A549 (cell line): ENCODE results near the gene KCNK3. TPM values are rescaled to one million over a fixed set of nuclear protein-coding genes. Genes with fewer than 3 reads are reported as not detected.

Experiments
- ATAC-seq, 2 experiments: fragments of 200-7000 bp in 1 of 2; fragments of >200 bp in 1 of 2; cut with Nextera tagmentation in 1 of 2; cut with Tn5 transposase in 1 of 2; 3 replicates each; pipeline versions ENCODE4 v1.8.0 to v1.9.1; 2018 to 2020; ENCODE audit warnings: mild to moderate bottlenecking in 1 of 2, moderate library complexity in 1 of 2
- CTCF ChIA-PET: fragments of 300-600 bp; sonication (Branson Sonifier 250); formaldehyde crosslinking; extraction: SDS; loops from one replicate; lab custom pipeline; 2021; ENCODE audit warnings: antibody characterized with exemption, inconsistent platforms; lab: Yijun Ruan, JAX
- POLR2A ChIA-PET: fragments of 350-600 bp; formaldehyde crosslinking; extraction: SDS; loops from one replicate; lab custom pipeline; 2021; ENCODE audit warnings: antibody characterized with exemption, inconsistent platforms; lab: Yijun Ruan, JAX
- DNase-seq, 2 experiments: peaks; one replicate each; pipeline versions ENCODE4 v3.0.0 to v3.0.0-alpha.2; 2011 to 2016; ENCODE audit warnings: low read depth in 1 of 2, low spot score in 1 of 2
- FAIRE-seq: peaks from 2 replicates; lab custom pipeline; 2011; peaks lifted over from hg19 to GRCh38; lab: Jason Lieb, UNC
- H3K27ac ChIP-seq, 2 experiments: fragments of >200 bp; sonication (Bioruptor Twin); formaldehyde crosslinking; 3 replicates each; pipeline ENCODE4 v1.5.1; 2016 to 2017
- H3K4me1 ChIP-seq: fragments of >200 bp; sonication (Bioruptor Twin); formaldehyde crosslinking; 3 replicates; pipeline ENCODE4 v1.6.1; 2016
- H3K4me2 ChIP-seq: fragments of >200 bp; sonication (Bioruptor Twin); formaldehyde crosslinking; 3 replicates; pipeline ENCODE4 v1.6.1; 2016
- H3K4me3 ChIP-seq: fragments of >200 bp; sonication (Bioruptor Twin); formaldehyde crosslinking; 3 replicates; pipeline ENCODE4 v1.5.1; 2016
- H3K9me3 ChIP-seq: fragments of >200 bp; sonication (Bioruptor Twin); formaldehyde crosslinking; 3 replicates; pipeline ENCODE4 v1.6.1; 2016
- BHLHE40 ChIP-seq: IDR thresholded peaks from 2 replicates; pipeline ENCODE4 v1.6.1; 2012; ENCODE audit warnings: low read depth, low read length, inconsistent platforms
- CBX2 ChIP-seq: fragments of 200-600 bp; sonication (generic); IDR thresholded peaks from 2 replicates; pipeline ENCODE4 v1.6.1; 2016; ENCODE audit warnings: low read depth, mild to moderate bottlenecking, borderline replicate concordance
- CHD2 ChIP-seq: fragments of 150-350 bp; IDR thresholded peaks from 2 replicates; pipeline ENCODE4 v1.6.1; 2014; ENCODE audit warnings: low read length; ENCODE audit not compliant: partially characterized antibody
- CHD4 ChIP-seq: fragments of 200-600 bp; sonication (generic); IDR thresholded peaks from 2 replicates; pipeline ENCODE4 v1.6.1; 2016; ENCODE audit warnings: antibody characterized with exemption, mild to moderate bottlenecking, borderline replicate concordance
- ESRRA ChIP-seq: fragments of 150-350 bp; IDR thresholded peaks from 2 replicates; pipeline ENCODE4 v1.6.1; 2014; ENCODE audit warnings: mild to moderate bottlenecking, low read length, borderline replicate concordance
- FOSB ChIP-seq: fragments of 250-450 bp; sonication (Bioruptor Pico); IDR thresholded peaks from 2 replicates; pipeline ENCODE4 v1.5.0; 2020; ENCODE audit warnings: mild to moderate bottlenecking, moderate library complexity
- FOXS1 ChIP-seq: fragments of 250-450 bp; sonication (Bioruptor Pico); IDR thresholded peaks from 2 replicates; pipeline ENCODE4 v1.5.0; 2020; ENCODE audit warnings: mild to moderate bottlenecking, moderate library complexity
- GATA3 ChIP-seq: IDR thresholded peaks from 2 replicates; pipeline ENCODE4 v1.6.1; 2012; ENCODE audit warnings: borderline replicate concordance
- HDAC2 ChIP-seq: fragments of 200-600 bp; sonication (generic); IDR thresholded peaks from 2 replicates; pipeline ENCODE4 v1.6.1; 2016
- HEYL ChIP-seq: fragments of 250-450 bp; sonication (Bioruptor Pico); IDR thresholded peaks from 2 replicates; pipeline ENCODE4 v1.8.0; 2021; ENCODE audit warnings: mild to moderate bottlenecking, moderate library complexity
- HOXA7 ChIP-seq: fragments of 250-450 bp; sonication (Bioruptor Pico); IDR thresholded peaks from 2 replicates; pipeline ENCODE4 v1.5.0; 2020; ENCODE audit warnings: mild to moderate bottlenecking, moderate library complexity
- HOXB5 ChIP-seq: fragments of 250-450 bp; sonication (Bioruptor Pico); IDR thresholded peaks from 2 replicates; pipeline ENCODE4 v1.5.0; 2020; ENCODE audit warnings: mild to moderate bottlenecking, moderate library complexity
- JUN ChIP-seq, 2 experiments: fragments of >200 bp; sonication (Bioruptor Twin); formaldehyde crosslinking; IDR thresholded peaks; 2 replicates in 1 of 2; 3 replicates in 1 of 2; pipeline ENCODE4 v1.6.1; 2016 to 2017
- KDM5A ChIP-seq: fragments of 200-600 bp; sonication (generic); IDR thresholded peaks from 2 replicates; pipeline ENCODE4 v1.6.1; 2016; ENCODE audit warnings: antibody characterized with exemption, mild to moderate bottlenecking
- NFE2L2 ChIP-seq: fragments of 150-350 bp; conservative IDR thresholded peaks from 2 replicates; pipeline ENCODE4 v1.6.1; 2014; ENCODE audit warnings: low read length
- NPAS2 ChIP-seq: fragments of 250-450 bp; sonication (Bioruptor Pico); IDR thresholded peaks from 2 replicates; pipeline ENCODE4 v1.8.0; 2022; ENCODE audit warnings: mild to moderate bottlenecking, moderate library complexity, borderline replicate concordance
- PBX3 ChIP-seq: IDR thresholded peaks from 2 replicates; pipeline ENCODE4 v1.6.1; 2012
- PHF8 ChIP-seq: fragments of 200-600 bp; sonication (generic); IDR thresholded peaks from 2 replicates; pipeline ENCODE4 v1.6.1; 2016; ENCODE audit warnings: low read depth, mild to moderate bottlenecking, antibody characterized with exemption, moderate library complexity, borderline replicate concordance
- POLR2AphosphoS2 ChIP-seq: conservative IDR thresholded peaks from 2 replicates; pipeline ENCODE4 v1.6.1; 2012; ENCODE audit warnings: low read length, improper control_type of control experiment, inconsistent platforms
- RAD21 ChIP-seq, 2 experiments: fragments of >200 bp in 1 of 2; sonication (Bioruptor Twin) in 1 of 2; formaldehyde crosslinking in 1 of 2; IDR thresholded peaks in 1 of 2; conservative IDR thresholded peaks in 1 of 2; 2 replicates in 1 of 2; 3 replicates in 1 of 2; pipeline ENCODE4 v1.6.1; 2012 to 2018; ENCODE audit warnings: inconsistent platforms in 1 of 2
- REST ChIP-seq: fragments of 200-600 bp; sonication (generic); IDR thresholded peaks from 2 replicates; pipeline ENCODE4 v1.6.1; 2016; ENCODE audit warnings: antibody characterized with exemption, mild to moderate bottlenecking, moderate library complexity
- RFX5 ChIP-seq: fragments of 450-650 bp; IDR thresholded peaks from 2 replicates; pipeline ENCODE4 v1.7.1; 2014; ENCODE audit warnings: antibody characterized with exemption, mild to moderate bottlenecking, moderate library complexity
- SMC3 ChIP-seq: fragments of >200 bp; sonication (Bioruptor Twin); formaldehyde crosslinking; IDR thresholded peaks from 3 replicates; pipeline ENCODE4 v1.6.1; 2018; ENCODE audit warnings: inconsistent platforms
- TFCP2L1 ChIP-seq: fragments of 250-450 bp; sonication (Bioruptor Pico); IDR thresholded peaks from 2 replicates; pipeline ENCODE4 v1.5.0; 2021; ENCODE audit warnings: mild to moderate bottlenecking
- TP53 ChIP-seq: fragments of 250-450 bp; sonication (Bioruptor Pico); IDR thresholded peaks from 2 replicates; pipeline ENCODE4 v1.5.0; 2021; ENCODE audit warnings: mild to moderate bottlenecking, moderate library complexity
- USF2 ChIP-seq: fragments of 450-650 bp; IDR thresholded peaks from 2 replicates; pipeline ENCODE4 v1.6.1; 2014; ENCODE audit warnings: antibody characterized with exemption
- ZFP36 ChIP-seq: fragments of 450-650 bp; IDR thresholded peaks from 2 replicates; pipeline ENCODE4 v1.6.1; 2014; ENCODE audit warnings: borderline replicate concordance; ENCODE audit not compliant: partially characterized antibody
- ZNF302 ChIP-seq: fragments of 250-450 bp; sonication (Bioruptor Pico); IDR thresholded peaks from 2 replicates; pipeline ENCODE4 v1.9.0; 2021; ENCODE audit warnings: inconsistent platforms, mild to moderate bottlenecking, moderate library complexity
- WGBS: methylation state at CpG from one replicate; pipeline ENCODE4 v1.1.6; 2017; ENCODE audit errors: missing lambda C conversion rate; 5-methylcytosine and 5-hydroxymethylcytosine counted together
- polyA plus RNA-seq, 4 experiments: library from polyadenylated mRNA; depleted of rRNA in 3 of 4; stranded (reverse); fragments of >200 nt; fragmentation: RNase III in 1 of 4; extraction: RNeasy Plus Mini Kit Qiagen cat#74134 plus additional on column Dnase treatment in 1 of 4; gene quantifications; 2 replicates in 3 of 4; 3 replicates in 1 of 4; pipeline ENCODE4 v1.2.3, GENCODE V29; 2011 to 2017
- TF ChIP-seq, protein P1 (sequence below): fragments of >200 bp; sonication (Bioruptor Twin); formaldehyde crosslinking; IDR thresholded peaks from 2 replicates; pipeline ENCODE4 v1.6.1; 2016
- TF ChIP-seq, protein P2 (sequence below): IDR thresholded peaks from 2 replicates; pipeline ENCODE4 v1.6.1; 2012
- TF ChIP-seq, protein P3 (sequence below): fragments of 250-450 bp; sonication (Bioruptor Pico); IDR thresholded peaks from 2 replicates; pipeline ENCODE4 v1.5.0; 2020; ENCODE audit warnings: low read depth, mild to moderate bottlenecking, moderate library complexity
- TF ChIP-seq, protein P4 (sequence below): fragments of >200 bp; sonication (Bioruptor Twin); formaldehyde crosslinking; IDR thresholded peaks from 3 replicates; pipeline ENCODE4 v1.5.1; 2016

KCNK3 gene
- polyA plus RNA-seq, 2 of the 4 experiments (the other 2 are of a cell fraction): 2.4 to 2.8 TPM

DNA sequence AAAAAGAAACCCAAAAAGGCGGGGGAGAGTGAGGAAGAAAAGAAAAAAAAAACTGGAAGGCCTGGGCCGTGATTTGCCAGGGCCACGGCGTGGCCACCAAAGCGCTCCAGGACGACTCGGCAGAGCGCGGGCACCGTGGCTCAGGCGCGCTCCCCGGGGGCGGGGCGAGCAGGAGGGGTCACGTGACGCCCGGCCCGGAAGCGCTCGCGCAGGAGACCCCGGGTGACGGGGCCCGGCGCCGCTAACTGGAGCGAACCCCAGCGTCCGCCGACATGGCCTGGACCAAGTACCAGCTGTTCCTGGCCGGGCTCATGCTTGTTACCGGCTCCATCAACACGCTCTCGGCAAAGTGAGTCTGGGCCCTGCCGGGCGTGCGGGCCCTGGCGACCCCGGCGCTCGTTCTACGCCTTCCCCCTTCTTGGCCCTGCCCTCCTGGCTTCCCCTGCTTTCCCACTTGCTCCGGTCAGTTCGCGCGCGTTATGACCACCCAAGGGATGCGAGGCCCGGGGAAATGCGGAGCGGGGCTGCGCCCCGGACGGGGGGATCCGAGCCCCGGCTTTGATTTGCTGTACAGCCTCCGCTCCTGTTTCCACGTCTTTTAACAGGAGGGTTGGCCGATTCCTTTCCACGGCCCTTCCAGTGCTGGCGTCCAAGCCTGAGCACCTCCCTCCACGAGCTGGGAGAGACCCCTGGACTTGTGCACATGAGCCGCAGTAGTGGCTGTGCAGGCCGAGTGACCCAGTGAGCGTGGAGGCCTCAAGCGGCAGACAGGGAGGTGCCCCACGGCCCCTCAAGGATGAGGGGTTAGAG, 71.8 kb downstream of the KCNK3 start, which contains the start of gene SLC35F6:
SLC35F6 (plus strand) TSS at position 207 of the 810 bp plus-strand sequence; CDS start at position 273, 66 bp downstream.
- no peak for FAIRE-seq
- H3K4me2 ChIP-seq: peak within 1 kb of the TSS; percentile 93
- POLR2A ChIA-PET: interaction anchor here (0.7 to 1.5 kb wide), 3 partner anchors 18 to 46 kb away, joined by 3 to 14 read pairs (median 5); partner anchors contain the start of gene CENPA
- peak; percentile 92 to 93 for ATAC-seq
- H3K4me3 ChIP-seq: peak within 1 kb of the TSS; percentile 96
- under 1% methylated on average over 66 of the region's 68 CpGs for WGBS
- CTCF ChIA-PET: interaction anchor here (1.0 to 6.5 kb wide), 4 partner anchors 11 to 82 kb away, joined by 3 to 38 read pairs (median 4); no protein-coding TSS in a partner anchor
- DNase-seq: peak; percentile 86 to 88
- H3K9me3 ChIP-seq: no peaks in the 10 kb centered on the region
- H3K4me1 ChIP-seq: peaks cover 52% of the 10 kb centered on the region
- peak within 1 kb of the TSS; percentile 95 to 96 for H3K27ac ChIP-seq
- TF ChIP-seq GATA3: no peak
- TF ChIP-seq, protein P1, sequence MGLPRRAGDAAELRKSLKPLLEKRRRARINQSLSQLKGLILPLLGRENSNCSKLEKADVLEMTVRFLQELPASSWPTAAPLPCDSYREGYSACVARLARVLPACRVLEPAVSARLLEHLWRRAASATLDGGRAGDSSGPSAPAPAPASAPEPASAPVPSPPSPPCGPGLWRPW: no peak
- TF ChIP-seq FOSB: no peak
- peak; percentile 97 for TF ChIP-seq USF2
- TF ChIP-seq JUN (IDR thresholded peaks at IDR 0.05): peak; percentile 31 to 91; a peak in 4 of 5 replicates
- TF ChIP-seq, protein P2, sequence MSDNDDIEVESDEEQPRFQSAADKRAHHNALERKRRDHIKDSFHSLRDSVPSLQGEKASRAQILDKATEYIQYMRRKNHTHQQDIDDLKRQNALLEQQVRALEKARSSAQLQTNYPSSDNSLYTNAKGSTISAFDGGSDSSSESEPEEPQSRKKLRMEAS: peak; percentile 71
- no peak for TF ChIP-seq TP53
- TF ChIP-seq PBX3: no peak
- TF ChIP-seq RFX5: no peak
- TF ChIP-seq ESRRA: no peak
- TF ChIP-seq PHF8: peak; percentile 94
- TF ChIP-seq HOXA7 (CRISPR knock-in tag): no peak
- TF ChIP-seq REST: no peak
- TF ChIP-seq, protein P3, sequence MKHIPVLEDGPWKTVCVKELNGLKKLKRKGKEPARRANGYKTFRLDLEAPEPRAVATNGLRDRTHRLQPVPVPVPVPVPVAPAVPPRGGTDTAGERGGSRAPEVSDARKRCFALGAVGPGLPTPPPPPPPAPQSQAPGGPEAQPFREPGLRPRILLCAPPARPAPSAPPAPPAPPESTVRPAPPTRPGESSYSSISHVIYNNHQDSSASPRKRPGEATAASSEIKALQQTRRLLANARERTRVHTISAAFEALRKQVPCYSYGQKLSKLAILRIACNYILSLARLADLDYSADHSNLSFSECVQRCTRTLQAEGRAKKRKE (CRISPR knock-in tag): no peak
- peak; percentile 5; the same call in 1 of the 2 replicates for TF ChIP-seq BHLHE40
- no peak for TF ChIP-seq ZFP36
- TF ChIP-seq SMC3: no peak
- TF ChIP-seq ZNF302 (CRISPR knock-in tag): no peak
- TF ChIP-seq CHD2: no peak
- TF ChIP-seq FOXS1 (CRISPR knock-in tag): no peak
- no peak for TF ChIP-seq RAD21 (conservative IDR thresholded peaks at IDR 0.05 in 1 of 2, IDR thresholded peaks at IDR 0.05 in 1 of 2)
- TF ChIP-seq NFE2L2: no peak
- TF ChIP-seq HEYL (CRISPR knock-in tag): no peak
- TF ChIP-seq TFCP2L1: no peak
- TF ChIP-seq HDAC2: no peak
- no peak; the same call in 1 of the 2 replicates for TF ChIP-seq NPAS2 (CRISPR knock-in tag)
- TF ChIP-seq, protein P4, sequence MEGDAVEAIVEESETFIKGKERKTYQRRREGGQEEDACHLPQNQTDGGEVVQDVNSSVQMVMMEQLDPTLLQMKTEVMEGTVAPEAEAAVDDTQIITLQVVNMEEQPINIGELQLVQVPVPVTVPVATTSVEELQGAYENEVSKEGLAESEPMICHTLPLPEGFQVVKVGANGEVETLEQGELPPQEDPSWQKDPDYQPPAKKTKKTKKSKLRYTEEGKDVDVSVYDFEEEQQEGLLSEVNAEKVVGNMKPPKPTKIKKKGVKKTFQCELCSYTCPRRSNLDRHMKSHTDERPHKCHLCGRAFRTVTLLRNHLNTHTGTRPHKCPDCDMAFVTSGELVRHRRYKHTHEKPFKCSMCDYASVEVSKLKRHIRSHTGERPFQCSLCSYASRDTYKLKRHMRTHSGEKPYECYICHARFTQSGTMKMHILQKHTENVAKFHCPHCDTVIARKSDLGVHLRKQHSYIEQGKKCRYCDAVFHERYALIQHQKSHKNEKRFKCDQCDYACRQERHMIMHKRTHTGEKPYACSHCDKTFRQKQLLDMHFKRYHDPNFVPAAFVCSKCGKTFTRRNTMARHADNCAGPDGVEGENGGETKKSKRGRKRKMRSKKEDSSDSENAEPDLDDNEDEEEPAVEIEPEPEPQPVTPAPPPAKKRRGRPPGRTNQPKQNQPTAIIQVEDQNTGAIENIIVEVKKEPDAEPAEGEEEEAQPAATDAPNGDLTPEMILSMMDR: no peak
- TF ChIP-seq HOXB5 (CRISPR knock-in tag): peak; percentile 13; the same call in 1 of the 2 replicates
- TF ChIP-seq KDM5A: peak; percentile 49
- TF ChIP-seq CHD4: no peak
- TF ChIP-seq CBX2: no peak
- no peak for TF ChIP-seq POLR2AphosphoS2
